Measurements from ENCODE around the gene ARHGEF1. TPM values are rescaled to one million over a fixed set of nuclear protein-coding genes. Genes with fewer than 3 reads are reported as not detected.

The ARHGEF1 gene
- total and polyA plus RNA-seq, 12 donors, result 20.2 to 143 (median 30.2) TPM

- Histone ChIP-seq H3K36me3 (no peaks in the 10 kb centered on the region), H3K4me3 (no peak overlapping the region), H3K4me1 (no peaks in the 10 kb centered on the region), H3K9me3 (no peaks in the 10 kb centered on the region), H3K27ac (no peak overlapping the region), H3K27me3 (peaks cover 0 to 48% (median 10%) of the 10 kb centered on the region in 7 donors)
- TF ChIP-seq CTCF (IDR thresholded peaks at IDR 0.05), result no peak
- WGBS, 2 donors, result 22 to 29% methylated on average over 4 of the region's 4 CpGs
- no peak for DNase-seq
- no peak for ATAC-seq
- intact Hi-C loops (cut with DNase I), result no loop called here
Observed at GRCh38 chr19:41851456-41851855, 31.5 kb upstream of the ARHGEF1 start.

- Histone ChIP-seq H3K4me1 (no peaks in the 10 kb centered on the region), H3K36me3 (no peaks in the 10 kb centered on the region), H3K27me3 (peaks cover 0 to 43% (median 10%) of the 10 kb centered on the region in 7 donors), H3K27ac (no peak overlapping the region), H3K4me3 (no peak overlapping the region), H3K9me3 (no peaks in the 10 kb centered on the region)
- WGBS, 2 donors, result 36 to 84% methylated on average over 2 of the region's 2 CpGs
- TF ChIP-seq CTCF (IDR thresholded peaks at IDR 0.05), result no peak
- no peak for ATAC-seq
- DNase-seq, result no peak
- intact Hi-C loops (cut with DNase I), result no loop called here
Observed at GRCh38 chr19:41853344-41853743, 29.6 kb upstream of the ARHGEF1 start.

- intact Hi-C loops (cut with DNase I), result no loop called here
- peaks cover 0 to 40% (median 10%) of the 10 kb centered on the region in 7 donors for H3K27me3 ChIP-seq
- no peak overlapping the region for H3K4me3 ChIP-seq
- H3K9me3 ChIP-seq, result no peaks in the 10 kb centered on the region
- H3K4me1 ChIP-seq, result peaks cover 0 to under 1% (median 0%) of the 10 kb centered on the region in 9 donors
- TF ChIP-seq CTCF (IDR thresholded peaks at IDR 0.05), result no peak
- no peak overlapping the region for H3K27ac ChIP-seq
- no peak for ATAC-seq
- DNase-seq, result no peak
- H3K36me3 ChIP-seq, result no peaks in the 10 kb centered on the region
- 58 to 67% methylated on average over 2 of the region's 2 CpGs for WGBS, 2 donors
Observed at GRCh38 chr19:41853768-41854167, 29.2 kb upstream of the ARHGEF1 start.

- Histone ChIP-seq H3K27me3 (peaks cover 0 to 8% (median 0%) of the 10 kb centered on the region in 7 donors), H3K36me3 (peaks cover 0 to 35% (median 19%) of the 10 kb centered on the region in 9 donors), H3K27ac (peak overlapping the region; percentile 23 to 99 (median 94)), H3K4me1 (peaks cover 7 to 42% (median 28%) of the 10 kb centered on the region in 9 donors), H3K4me3 (peak overlapping the region in 8 of 10 donors; percentile 62 to 98 (median 90)), H3K9me3 (no peaks in the 10 kb centered on the region)
- 5 to 6% methylated on average over 8 of the region's 8 CpGs for WGBS, 2 donors
- intact Hi-C loops (cut with DNase I), result no loop called here
- ATAC-seq, result no peak
- no peak for DNase-seq
- no peak for TF ChIP-seq CTCF (IDR thresholded peaks at IDR 0.05)
Observed at GRCh38 chr19:41859213-41859617, 23.8 kb upstream of the ARHGEF1 start.
